Mucosa of rectum (tissue), 2 donors: Measurements from ENCODE around the gene EPN2.
"Not testable (repeated sequence)": the region's sequence is repeated elsewhere in the genome, so short reads cannot be mapped to it uniquely, and the experiment has no call there.

Experiments
- H3K27ac ChIP-seq, 2 donors: one replicate each; pipeline ENCODE4 v1.7.0; 2013; ENCODE audit warnings: inconsistent platforms in 2 of 2, low read depth in 2 of 2, low read length in 2 of 2
- H3K27me3 ChIP-seq, 2 donors: one replicate each; pipeline ENCODE4 v1.7.0; 2013; ENCODE audit warnings: low read length in 2 of 2; ENCODE audit not compliant: control insufficient read depth in 2 of 2, insufficient read depth in 2 of 2
- H3K36me3 ChIP-seq, 2 donors: one replicate each; pipeline ENCODE4 v1.7.0; 2013; ENCODE audit warnings: low read length in 2 of 2; ENCODE audit not compliant: control insufficient read depth in 2 of 2, insufficient read depth in 2 of 2
- H3K4me1 ChIP-seq, 2 donors: one replicate each; pipeline ENCODE4 v1.7.0; 2013; ENCODE audit warnings: low read length in 2 of 2, mild to moderate bottlenecking in 1 of 2; ENCODE audit not compliant: control insufficient read depth in 2 of 2, insufficient read depth in 2 of 2
- H3K4me3 ChIP-seq, 2 donors: one replicate each; pipeline ENCODE4 v1.7.0; 2013; ENCODE audit warnings: low read length in 2 of 2
- H3K9ac ChIP-seq, 2 donors: one replicate each; pipeline ENCODE4 v1.7.0; 2013; ENCODE audit warnings: low read length in 2 of 2, low read depth in 1 of 2, mild to moderate bottlenecking in 1 of 2
- H3K9me3 ChIP-seq, 2 donors: one replicate each; pipeline ENCODE4 v1.7.0; 2013; ENCODE audit warnings: low read length in 2 of 2; ENCODE audit not compliant: control insufficient read depth in 2 of 2
- donor health status: healthy.
- donor health status: Normal muscosa, but diverticular disease.

Gene EPN2

DNA sequence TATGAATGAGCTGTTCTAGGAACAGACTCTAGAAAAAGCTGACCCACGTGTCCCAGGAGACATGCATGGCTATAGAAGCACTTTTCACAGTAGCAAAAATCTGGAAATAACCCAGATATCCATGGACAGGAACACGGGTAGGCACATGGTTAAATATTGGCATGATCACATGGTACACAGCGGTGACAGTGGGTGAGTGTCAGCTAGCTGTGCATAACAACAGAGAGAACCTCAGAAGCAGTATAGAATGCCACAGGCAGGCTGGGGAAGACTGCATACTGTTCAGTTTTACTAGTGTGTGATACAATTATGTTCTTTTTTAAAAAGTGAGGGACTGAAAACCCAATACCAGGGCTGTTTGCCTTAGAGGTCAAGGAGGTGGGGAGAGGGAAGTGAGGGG is 31.4 kb downstream of the EPN2 start:
- Histone ChIP-seq H3K27me3 (no peaks in the 10 kb centered on the region), H3K4me3 (no peak overlapping the region), H3K36me3 (no peaks in the 10 kb centered on the region), H3K4me1 (peaks cover 31 to 41% of the 10 kb centered on the region in 2 donors), H3K9ac (peak overlapping the region in 1 of 2 donors; percentile 36), H3K27ac (peak overlapping the region; percentile 48 to 53), H3K9me3 (no peaks in the 10 kb centered on the region)

DNA sequence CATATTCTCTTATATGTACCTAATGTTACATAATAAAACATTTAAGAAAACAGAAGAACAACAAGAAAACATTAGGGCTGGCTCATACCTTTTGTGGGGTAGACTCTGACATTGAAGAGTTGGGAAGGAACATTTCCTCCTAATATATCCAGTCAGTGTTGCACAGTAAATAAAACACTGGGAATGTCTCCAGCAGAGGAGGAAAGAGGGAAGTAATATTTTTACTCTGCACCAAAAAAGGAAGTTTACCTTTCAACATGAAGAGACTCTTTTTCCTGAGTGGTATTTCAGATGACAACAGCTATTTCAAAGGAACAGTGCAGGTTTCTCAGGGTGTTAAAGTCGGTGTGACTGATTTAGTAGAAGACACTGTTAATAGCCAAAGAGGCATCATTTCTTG is 31.9 kb downstream of the EPN2 start:
- Histone ChIP-seq H3K27ac (peak overlapping the region; percentile 48 to 53), H3K36me3 (peaks cover 0 to 2% of the 10 kb centered on the region in 2 donors), H3K9me3 (no peaks in the 10 kb centered on the region), H3K27me3 (no peaks in the 10 kb centered on the region), H3K4me3 (no peak overlapping the region), H3K4me1 (peaks cover 31 to 39% of the 10 kb centered on the region in 2 donors), H3K9ac (peak overlapping the region in 1 of 2 donors; percentile 36)

- peaks cover 27 to 35% of the 10 kb centered on the region in 2 donors for H3K4me1 ChIP-seq
Measured at GRCh38 chr17:19269641-19270040, 32.5 kb downstream of the EPN2 start.

GRCh38 chr17:19270347-19270703 is 33.2 kb downstream of the EPN2 start:
- Histone ChIP-seq H3K9ac (no peak overlapping the region), H3K27me3 (no peaks in the 10 kb centered on the region), H3K36me3 (peaks cover 0 to 3% of the 10 kb centered on the region in 2 donors), H3K4me1 (peaks cover 25 to 32% of the 10 kb centered on the region in 2 donors), H3K27ac (no peak overlapping the region), H3K9me3 (no peaks in the 10 kb centered on the region), H3K4me3 (no peak overlapping the region)

More at GRCh38 chr17:19269641-19270040, 32.5 kb downstream of the EPN2 start:
- H3K36me3 ChIP-seq, result peaks cover 0 to 3% of the 10 kb centered on the region in 2 donors
- H3K4me3 ChIP-seq, result no peak overlapping the region
- no peaks in the 10 kb centered on the region for H3K9me3 ChIP-seq
- H3K27me3 ChIP-seq, result no peaks in the 10 kb centered on the region
- H3K9ac ChIP-seq, result no peak overlapping the region
- peak overlapping the region in 1 of 2 donors; percentile 48 for H3K27ac ChIP-seq

GRCh38 chr17:19270704-19271611 is 33.8 kb downstream of the EPN2 start:
- H3K4me3 ChIP-seq, result no peak overlapping the region
- peaks cover 25 to 32% of the 10 kb centered on the region in 2 donors for H3K4me1 ChIP-seq
- no peak overlapping the region for H3K9ac ChIP-seq

DNA sequence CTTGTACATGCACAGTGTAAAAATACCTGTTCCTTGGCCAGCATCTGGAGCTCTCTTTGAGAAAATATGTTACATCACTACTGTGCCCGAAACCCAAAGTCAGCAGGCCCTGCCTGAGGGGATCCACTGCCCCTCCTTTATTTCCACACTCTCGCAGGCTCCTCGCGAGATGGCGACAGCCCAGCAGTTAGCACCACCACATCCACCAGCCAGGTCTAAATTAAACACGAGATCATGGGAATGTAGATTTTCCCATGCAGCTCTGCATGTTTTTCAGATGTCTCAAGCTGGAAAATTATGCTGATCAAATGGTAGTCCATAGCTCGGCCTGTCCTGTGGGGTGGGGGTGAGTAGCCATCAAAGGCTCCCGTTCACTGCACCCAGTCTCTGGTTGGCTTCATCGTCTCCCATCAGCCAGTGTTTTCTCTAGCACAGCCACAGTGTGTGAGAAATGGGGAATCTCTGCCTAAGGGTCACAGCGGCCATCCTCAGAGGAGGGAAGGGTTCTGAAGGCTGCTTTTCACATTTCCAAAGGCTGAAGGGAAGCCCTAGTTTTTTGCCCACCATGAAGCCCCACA is 34.7 kb downstream of the EPN2 start:
- Histone ChIP-seq H3K9ac (no peak overlapping the region), H3K4me3 (no peak overlapping the region), H3K4me1 (peaks cover 25 to 32% of the 10 kb centered on the region in 2 donors)

More at GRCh38 chr17:19270704-19271611, 33.8 kb downstream of the EPN2 start:
- Histone ChIP-seq H3K36me3 (peaks cover 0 to 3% of the 10 kb centered on the region in 2 donors), H3K27me3 (no peaks in the 10 kb centered on the region), H3K27ac (peak overlapping the region in 1 of 2 donors; percentile 29), H3K9me3 (no peaks in the 10 kb centered on the region)

DNA sequence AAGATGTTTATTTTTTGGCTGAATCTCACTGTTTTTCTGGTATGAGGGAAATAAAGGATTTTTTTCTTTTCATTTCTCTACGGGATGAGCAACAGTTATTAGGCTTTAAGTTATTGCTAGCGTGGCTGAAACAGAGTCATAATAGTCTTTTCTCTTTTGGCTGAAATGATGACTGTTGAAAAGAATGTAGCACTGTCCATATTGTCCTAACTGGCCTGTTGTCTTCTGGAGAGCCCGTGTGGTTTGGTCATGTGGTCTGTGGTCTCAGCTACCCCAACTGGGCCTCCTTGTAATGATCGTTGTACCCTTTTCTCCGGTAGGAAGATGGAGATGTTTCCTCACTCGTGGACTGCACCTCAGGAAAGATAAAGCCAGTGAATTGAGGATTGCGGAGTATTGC is 36.6 kb downstream of the EPN2 start:
- peaks cover 0 to 3% of the 10 kb centered on the region in 2 donors for H3K36me3 ChIP-seq
- peaks cover 22 to 23% of the 10 kb centered on the region in 2 donors for H3K4me1 ChIP-seq
- H3K27ac ChIP-seq, result no peak overlapping the region
- H3K27me3 ChIP-seq, result no peaks in the 10 kb centered on the region
- H3K9me3 ChIP-seq, result no peaks in the 10 kb centered on the region
- H3K9ac ChIP-seq, result no peak overlapping the region
- H3K4me3 ChIP-seq, result no peak overlapping the region

More for the DNA sequence above, 34.7 kb downstream of the EPN2 start:
- H3K27me3 ChIP-seq, result no peaks in the 10 kb centered on the region
- H3K36me3 ChIP-seq, result peaks cover 0 to 3% of the 10 kb centered on the region in 2 donors
- no peaks in the 10 kb centered on the region for H3K9me3 ChIP-seq
- no peak overlapping the region for H3K27ac ChIP-seq

DNA sequence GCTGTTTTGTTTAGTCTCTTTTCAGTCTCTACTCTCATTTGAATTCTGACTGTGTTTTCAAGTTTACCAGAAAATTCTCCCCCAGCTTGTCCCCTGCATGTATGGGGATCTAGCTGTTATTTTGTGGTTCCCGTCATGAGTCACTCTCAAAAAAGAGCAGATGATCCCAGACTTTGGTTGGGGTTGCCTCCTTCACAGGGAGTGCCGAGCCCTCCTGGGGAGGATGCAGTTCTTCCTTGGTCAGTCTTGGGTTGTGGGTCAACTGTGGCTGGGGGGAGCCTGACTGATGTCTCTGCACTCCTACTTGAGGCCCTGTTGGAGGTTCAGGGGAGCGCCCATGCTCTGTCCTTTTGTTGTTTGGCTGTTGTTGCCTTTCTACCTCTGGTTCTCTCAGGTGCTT is 37.7 kb downstream of the EPN2 start:
- Histone ChIP-seq H3K27ac (no peak overlapping the region), H3K9me3 (no peaks in the 10 kb centered on the region), H3K27me3 (no peaks in the 10 kb centered on the region), H3K4me3 (no peak overlapping the region), H3K9ac (no peak overlapping the region), H3K4me1 (peaks cover 11% of the 10 kb centered on the region in 2 donors), H3K36me3 (peaks cover 0 to 3% of the 10 kb centered on the region in 2 donors)

- H3K27me3 ChIP-seq, result no peaks in the 10 kb centered on the region
- no peak overlapping the region for H3K4me3 ChIP-seq
- peaks cover 6 to 9% of the 10 kb centered on the region in 2 donors for H3K4me1 ChIP-seq
- H3K9me3 ChIP-seq, result no peaks in the 10 kb centered on the region
- H3K9ac ChIP-seq, result no peak overlapping the region
- no peak overlapping the region for H3K27ac ChIP-seq
- peaks cover 0 to 3% of the 10 kb centered on the region in 2 donors for H3K36me3 ChIP-seq
Measured at GRCh38 chr17:19275457-19276127, 38.4 kb downstream of the EPN2 start.

DNA sequence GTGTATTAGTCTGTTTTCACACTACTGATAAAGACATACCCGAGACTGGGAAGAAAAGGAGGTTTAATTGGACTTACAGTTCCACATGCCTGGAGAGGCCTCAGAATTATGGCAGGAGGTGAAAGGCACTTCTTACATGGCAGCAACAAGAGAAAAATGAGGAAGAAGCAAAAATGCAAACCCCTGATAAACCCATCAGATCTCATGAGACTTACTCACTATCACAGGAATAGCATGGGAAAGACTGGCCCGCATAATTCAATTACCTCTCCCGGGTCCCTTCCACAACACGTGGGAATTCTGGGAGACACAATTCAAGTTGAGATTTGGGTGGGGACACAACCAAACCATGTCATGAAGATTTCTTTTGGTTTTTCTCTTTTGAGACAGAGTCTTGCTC is 41.1 kb downstream of the EPN2 start:
- not testable (repeated sequence) for H3K27ac ChIP-seq, H3K4me1 ChIP-seq, H3K9me3 ChIP-seq, H3K4me3 ChIP-seq, H3K9ac ChIP-seq, H3K27me3 ChIP-seq, H3K36me3 ChIP-seq
